GM12892 (cell line): Measurements from ENCODE around the gene SLC45A1.

Experiments
- POLR2A ChIP-seq: IDR thresholded peaks from 2 replicates; pipeline ENCODE4 v1.6.1; 2011; ENCODE audit warnings: low read depth, low read length, control low read depth
- POLR2AphosphoS5 ChIP-seq: IDR thresholded peaks from 2 replicates; pipeline ENCODE4 v1.6.1; 2011; ENCODE audit warnings: low read depth, low read length, control low read depth

DNA sequence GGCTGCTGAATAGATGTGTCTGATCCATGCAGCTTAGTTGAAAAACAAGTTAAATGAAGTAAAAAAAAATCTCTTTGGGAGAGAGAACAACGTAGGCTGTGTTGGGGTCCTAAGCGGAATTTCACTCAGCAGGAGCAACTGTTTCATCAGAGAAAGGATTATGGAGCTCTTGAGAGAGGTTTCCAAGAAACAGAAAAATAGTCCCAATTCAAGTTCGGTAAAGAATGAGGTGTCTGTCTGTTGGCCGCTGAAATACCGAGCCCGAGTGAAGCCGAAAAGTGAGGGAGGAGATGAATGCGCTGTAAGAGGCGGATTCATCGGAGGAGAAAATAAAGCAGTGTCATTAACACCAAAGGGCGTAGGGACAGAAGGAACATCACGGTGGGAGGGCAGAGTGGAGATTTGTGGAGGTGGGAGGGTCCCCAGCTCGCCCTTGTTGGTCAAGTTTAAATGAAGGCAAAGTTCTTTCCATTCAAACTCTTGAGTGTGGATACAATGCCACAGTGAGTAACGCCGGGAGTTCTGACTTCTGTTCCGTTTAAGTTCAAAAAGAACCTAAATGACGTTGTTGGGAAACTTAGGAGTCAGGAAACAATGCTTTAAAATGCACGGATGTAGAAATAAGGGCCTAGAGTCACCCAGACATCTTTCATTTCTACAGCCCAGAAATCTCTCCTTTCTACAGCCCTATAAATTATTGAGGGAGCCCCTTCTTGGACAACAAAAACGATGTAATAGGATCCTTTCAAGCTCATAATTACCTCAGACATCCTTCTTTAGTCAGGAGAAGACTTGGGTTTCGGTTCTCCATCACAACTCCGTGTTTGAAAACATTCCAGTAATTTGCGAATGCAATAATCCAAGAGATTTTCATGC lies 15.6 kb upstream of the SLC45A1 start:
- TF ChIP-seq POLR2A (no peak), POLR2AphosphoS5 (no peak)
